Skeletal muscle satellite cell (primary cell): ENCODE measurements around the gene OR51Q1.

Experiments used
- H3K27me3 ChIP-seq: 2 replicates; pipeline ENCODE4 v1.7.0; 2013; ENCODE audit warnings: low read length; ENCODE audit not compliant: control insufficient read depth, insufficient read depth
- H3K36me3 ChIP-seq: 2 replicates; pipeline ENCODE4 v1.7.0; 2013; ENCODE audit warnings: mild to moderate bottlenecking, control low read depth, low read length; ENCODE audit not compliant: insufficient read depth
- H3K4me1 ChIP-seq: 2 replicates; pipeline ENCODE4 v1.7.0; 2013; ENCODE audit warnings: low read length; ENCODE audit not compliant: control insufficient read depth, insufficient read depth
- H3K4me2 ChIP-seq: 2 replicates; pipeline ENCODE4 v1.7.0; 2013; ENCODE audit warnings: mild to moderate bottlenecking, low read length
- H3K4me3 ChIP-seq: 2 replicates; pipeline ENCODE4 v1.7.0; 2013; ENCODE audit warnings: low read length
- H3K9ac ChIP-seq: 2 replicates; pipeline ENCODE4 v1.7.0; 2013; ENCODE audit warnings: mild to moderate bottlenecking, low read depth, low read length, moderate library complexity
- H3K9me3 ChIP-seq: replicated peaks from 2 replicates; pipeline ENCODE4 v1.7.0; 2013; ENCODE audit warnings: mild to moderate bottlenecking, control low read depth, low read length

OR51Q1 gene

GRCh38 chr11:5449023-5449422, 27.1 kb downstream of the OR51Q1 start, which contains the start of gene OR51I2:
Gene OR51I2 (plus strand): TSS chr11:5449323. CDS start chr11:5453489, 4,166 bp downstream.
- Histone ChIP-seq H3K27me3 (no peaks in the 10 kb centered on the region), H3K9ac (no peak within 1 kb of the TSS), H3K4me2 (no peak within 1 kb of the TSS), H3K4me1 (no peaks in the 10 kb centered on the region), H3K36me3 (no peaks in the 10 kb centered on the region), H3K9me3 (no peaks in the 10 kb centered on the region), H3K4me3 (no peak within 1 kb of the TSS)

- H3K4me2 ChIP-seq, result no peak overlapping the region
- H3K4me1 ChIP-seq, result no peaks in the 10 kb centered on the region
- H3K27me3 ChIP-seq, result no peaks in the 10 kb centered on the region
- H3K9me3 ChIP-seq, result no peaks in the 10 kb centered on the region
- no peak overlapping the region for H3K9ac ChIP-seq
- no peak overlapping the region for H3K4me3 ChIP-seq
- no peaks in the 10 kb centered on the region for H3K36me3 ChIP-seq
These were observed 27.5 kb downstream of the OR51Q1 start for GRCh38 chr11:5449432-5449831.

- no peak overlapping the region for H3K9ac ChIP-seq
- no peaks in the 10 kb centered on the region for H3K36me3 ChIP-seq
- H3K9me3 ChIP-seq, result no peaks in the 10 kb centered on the region
- no peaks in the 10 kb centered on the region for H3K4me1 ChIP-seq
- H3K4me3 ChIP-seq, result no peak overlapping the region
- H3K4me2 ChIP-seq, result no peak overlapping the region
- H3K27me3 ChIP-seq, result no peaks in the 10 kb centered on the region
These were observed 39.2 kb downstream of the OR51Q1 start for GRCh38 chr11:5460983-5461621.

GRCh38 chr11:5467527-5467926, 45.6 kb downstream of the OR51Q1 start:
- Histone ChIP-seq H3K4me3 (no peak overlapping the region), H3K4me1 (no peaks in the 10 kb centered on the region), H3K9ac (no peak overlapping the region), H3K4me2 (no peak overlapping the region), H3K36me3 (no peaks in the 10 kb centered on the region), H3K27me3 (peaks cover 6% of the 10 kb centered on the region), H3K9me3 (no peaks in the 10 kb centered on the region)
